Gastrocnemius medialis (tissue), 4 donors: ENCODE measurements around the gene KRT14. TPM values are rescaled to one million over a fixed set of nuclear protein-coding genes. Genes with fewer than 3 reads are reported as not detected.

ENCODE experiments used
- ATAC-seq, 2 donors: fragments of 150-250 bp; one replicate each; pipeline ENCODE4 v1.9.1; 2016
- DNase-seq, 2 donors: peaks; one replicate each; pipeline ENCODE4 v3.0.0-alpha.2; 2019
- H3K27ac ChIP-seq, 4 donors: fragments of 200-600 bp; sonication (generic); 1 replicate in 1 of 4; 2 replicates in 3 of 4; pipeline ENCODE4 v1.5.1; 2016 to 2018; ENCODE audit warnings: mild to moderate bottlenecking in 2 of 4, moderate library complexity in 1 of 4
- H3K27me3 ChIP-seq, 3 donors: fragments of 200-600 bp; sonication (generic) in 2 of 3; 1 replicate in 1 of 3; 2 replicates in 2 of 3; pipeline versions ENCODE4 v1.5.1 to v1.6.0; 2016 to 2019; ENCODE audit warnings: mild to moderate bottlenecking in 1 of 3, moderate library complexity in 1 of 3
- H3K36me3 ChIP-seq, 2 donors: fragments of 200-600 bp; sonication (generic) in 1 of 2; one replicate each; pipeline ENCODE4 v1.5.1; 2017 to 2018
- H3K4me1 ChIP-seq, 2 donors: fragments of 200-600 bp; sonication (generic) in 1 of 2; one replicate each; pipeline ENCODE4 v1.5.1; 2016 to 2017; ENCODE audit warnings: mild to moderate bottlenecking in 2 of 2
- H3K4me3 ChIP-seq, 4 donors: fragments of 200-600 bp; sonication (generic) in 3 of 4; 1 replicate in 1 of 4; 2 replicates in 3 of 4; pipeline ENCODE4 v1.5.1; 2016 to 2019; ENCODE audit warnings: mild to moderate bottlenecking in 2 of 4
- H3K9me3 ChIP-seq, 3 donors: fragments of 200-600 bp; sonication (generic) in 2 of 3; 1 replicate in 1 of 3; 2 replicates in 2 of 3; pipeline ENCODE4 v1.5.1; 2016 to 2019
- CTCF ChIP-seq, 5 experiments: fragments of 450-650 bp in 3 of 5; fragments of 200-600 bp in 2 of 5; sonication (generic) in 2 of 5; IDR thresholded peaks in 4 of 5; conservative IDR thresholded peaks in 1 of 5; 1 replicate in 4 of 5; 2 replicates in 1 of 5; pipeline ENCODE4 v1.5.1; 2016 to 2019; ENCODE audit warnings: antibody characterized with exemption in 5 of 5, mild to moderate bottlenecking in 3 of 5, moderate library complexity in 3 of 5
- POLR2A ChIP-seq, 2 donors: fragments of 450-650 bp; IDR thresholded peaks; one replicate each; pipeline ENCODE4 v1.6.1; 2017; ENCODE audit warnings: antibody characterized with exemption in 2 of 2, mild to moderate bottlenecking in 2 of 2, moderate library complexity in 2 of 2
- in situ Hi-C, 4 donors: fragments of 200-750 bp; cut with MboI; loops; one replicate each; pipeline versions ENCODE4 v1.15.0 to v1.8.0; 2017; ENCODE audit warnings: low sequenced_read_pairs in 4 of 4
- intact Hi-C: fragments of 100-400 bp; cut with DNase I; formaldehyde crosslinking; loops from one replicate; pipeline ENCODE4 v1.15.1; 2023; ENCODE audit warnings: low total_unique reads
- total RNA-seq, 4 donors: library from RNA; depleted of rRNA; stranded (reverse); fragments of >200 nt; gene quantifications; one replicate each; pipeline versions ENCODE4 v1.1.0 to v1.2.3, GENCODE V29; 2016

The KRT14 gene
- total RNA-seq, 4 donors from 2014 or later, result not detected

GRCh38 chr17:41563607-41564170 lies 23.0 kb downstream of the KRT14 start:
- Histone ChIP-seq H3K36me3 (no peaks in the 10 kb centered on the region), H3K9me3 (no peaks in the 10 kb centered on the region), H3K27ac (no peak overlapping the region), H3K4me3 (no peak overlapping the region), H3K4me1 (peaks cover 0 to 8% of the 10 kb centered on the region in 2 donors), H3K27me3 (no peaks in the 10 kb centered on the region)
- TF ChIP-seq CTCF (IDR thresholded peaks at IDR 0.05 in 4 of 5, conservative IDR thresholded peaks at IDR 0.05 in 1 of 5), result no peak
- TF ChIP-seq POLR2A (IDR thresholded peaks at IDR 0.05), result no peak
- ATAC-seq (peak; percentile 54 to 61), DNase-seq (no peak)
- intact Hi-C loops (no loop called here), in situ Hi-C loops (loop anchor here in 1 of 4 donors (25.0 kb wide), 1 partner anchor 676 kb away; the partner anchor contains the start of gene KRT20)

GRCh38 chr17:41561554-41561953 lies 25.1 kb downstream of the KRT14 start:
- H3K36me3 ChIP-seq, result no peaks in the 10 kb centered on the region
- DNase-seq (no peak), ATAC-seq (no peak)
- TF ChIP-seq POLR2A (IDR thresholded peaks at IDR 0.05) (no peak), CTCF (IDR thresholded peaks at IDR 0.05 in 4 of 5, conservative IDR thresholded peaks at IDR 0.05 in 1 of 5) (no peak)
- H3K27ac ChIP-seq, result no peak overlapping the region
- intact Hi-C loops, result no loop called here
- peaks cover 0 to 8% of the 10 kb centered on the region in 2 donors for H3K4me1 ChIP-seq
- H3K4me3 ChIP-seq, result no peak overlapping the region
- H3K9me3 ChIP-seq, result no peaks in the 10 kb centered on the region
- in situ Hi-C loops, result loop anchor here in 1 of 4 donors (25.0 kb wide), 1 partner anchor 674 kb away; the partner anchor contains the start of gene KRT20
- peaks cover 0 to 2% (median 0%) of the 10 kb centered on the region in 3 donors for H3K27me3 ChIP-seq

- Histone ChIP-seq H3K36me3 (no peaks in the 10 kb centered on the region), H3K27me3 (peaks cover 0 to 2% (median 0%) of the 10 kb centered on the region in 3 donors), H3K27ac (no peak overlapping the region), H3K9me3 (no peaks in the 10 kb centered on the region), H3K4me1 (peaks cover 0 to 8% of the 10 kb centered on the region in 2 donors), H3K4me3 (no peak overlapping the region)
- intact Hi-C loops (no loop called here), in situ Hi-C loops (loop anchor here in 3 of 4 donors (10.0 to 25.0 kb wide), 3 partner anchors 85 to 672 kb away; partner anchors contain the start of gene KRT20 (in 1 of the 3))
- TF ChIP-seq CTCF (IDR thresholded peaks at IDR 0.05 in 4 of 5, conservative IDR thresholded peaks at IDR 0.05 in 1 of 5) (no peak), POLR2A (IDR thresholded peaks at IDR 0.05) (no peak)
- no peak for DNase-seq
- ATAC-seq, result no peak
Observed at GRCh38 chr17:41559548-41559947, 27.1 kb downstream of the KRT14 start.

- Histone ChIP-seq H3K9me3 (no peaks in the 10 kb centered on the region), H3K27me3 (peaks cover 0 to 2% (median 0%) of the 10 kb centered on the region in 3 donors), H3K27ac (no peak overlapping the region), H3K4me1 (no peaks in the 10 kb centered on the region), H3K36me3 (no peaks in the 10 kb centered on the region), H3K4me3 (no peak overlapping the region)
- in situ Hi-C loops (loop anchor here in 3 of 4 donors (10.0 to 25.0 kb wide), 3 partner anchors 88 to 670 kb away; partner anchors contain the start of gene KRT20 (in 1 of the 3)), intact Hi-C loops (no loop called here)
- TF ChIP-seq CTCF (IDR thresholded peaks at IDR 0.05 in 4 of 5, conservative IDR thresholded peaks at IDR 0.05 in 1 of 5), result no peak
- DNase-seq, result no peak
- no peak for ATAC-seq
Observed at GRCh38 chr17:41556931-41557330, 29.8 kb downstream of the KRT14 start.
